Measurements from ENCODE around the gene ZNF318.
"Not testable (repeated sequence)": the region's sequence is repeated elsewhere in the genome, so short reads cannot be mapped to it uniquely, and the experiment has no call there.

GRCh38 chr6:43303006-43303405 lies 66.4 kb downstream of the ZNF318 start:
- TF ChIP-seq, protein P1, sequence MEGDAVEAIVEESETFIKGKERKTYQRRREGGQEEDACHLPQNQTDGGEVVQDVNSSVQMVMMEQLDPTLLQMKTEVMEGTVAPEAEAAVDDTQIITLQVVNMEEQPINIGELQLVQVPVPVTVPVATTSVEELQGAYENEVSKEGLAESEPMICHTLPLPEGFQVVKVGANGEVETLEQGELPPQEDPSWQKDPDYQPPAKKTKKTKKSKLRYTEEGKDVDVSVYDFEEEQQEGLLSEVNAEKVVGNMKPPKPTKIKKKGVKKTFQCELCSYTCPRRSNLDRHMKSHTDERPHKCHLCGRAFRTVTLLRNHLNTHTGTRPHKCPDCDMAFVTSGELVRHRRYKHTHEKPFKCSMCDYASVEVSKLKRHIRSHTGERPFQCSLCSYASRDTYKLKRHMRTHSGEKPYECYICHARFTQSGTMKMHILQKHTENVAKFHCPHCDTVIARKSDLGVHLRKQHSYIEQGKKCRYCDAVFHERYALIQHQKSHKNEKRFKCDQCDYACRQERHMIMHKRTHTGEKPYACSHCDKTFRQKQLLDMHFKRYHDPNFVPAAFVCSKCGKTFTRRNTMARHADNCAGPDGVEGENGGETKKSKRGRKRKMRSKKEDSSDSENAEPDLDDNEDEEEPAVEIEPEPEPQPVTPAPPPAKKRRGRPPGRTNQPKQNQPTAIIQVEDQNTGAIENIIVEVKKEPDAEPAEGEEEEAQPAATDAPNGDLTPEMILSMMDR (IDR thresholded peaks at IDR 0.05; ENCODE audit: borderline replicate concordance, extremely low read depth, low read length, poor library complexity, severe bottlenecking): not testable (repeated sequence)
- not testable (repeated sequence) for TF ChIP-seq EZH2 (IDR thresholded peaks at IDR 0.05; ENCODE audit: borderline replicate concordance, low read depth, low read length, severe bottlenecking)
